GM19468 (cell line): ENCODE measurements around the gene MYOD1.

ENCODE experiments used
- ATAC-seq: cut with Tn5 transposase; IDR thresholded peaks from one replicate; pipeline ENCODE4 v1.9.1; 2021; ENCODE audit warnings: mild to moderate bottlenecking, moderate library complexity, moderate number of reproducible peaks; ENCODE audit not compliant: unreplicated experiment; ENCODE audit errors: extremely low read depth

MYOD1 gene

GRCh38 chr11:17746096-17746495 lies 26.7 kb downstream of the MYOD1 start:
- ATAC-seq: no peak

GRCh38 chr11:17747131-17747955 lies 28.0 kb downstream of the MYOD1 start:
- ATAC-seq: no peak

- ATAC-seq: no peak
Observed at GRCh38 chr11:17748044-17748443, 28.7 kb downstream of the MYOD1 start.

- no peak for ATAC-seq
Observed at GRCh38 chr11:17748761-17749721, 29.7 kb downstream of the MYOD1 start.

- no peak for ATAC-seq
Observed at GRCh38 chr11:17750013-17750800, 30.8 kb downstream of the MYOD1 start.

GRCh38 chr11:17750801-17751165 lies 31.4 kb downstream of the MYOD1 start:
- no peak for ATAC-seq

- no peak for ATAC-seq
Observed at GRCh38 chr11:17751558-17751957, 32.2 kb downstream of the MYOD1 start.

- no peak for ATAC-seq
Observed at GRCh38 chr11:17752144-17752543, 32.8 kb downstream of the MYOD1 start.

GRCh38 chr11:17753153-17753552 lies 33.8 kb downstream of the MYOD1 start:
- no peak for ATAC-seq

GRCh38 chr11:17753641-17754040 lies 34.3 kb downstream of the MYOD1 start:
- no peak for ATAC-seq

GRCh38 chr11:17755891-17756290 lies 36.5 kb downstream of the MYOD1 start:
- no peak for ATAC-seq

- ATAC-seq: peak; percentile 45
Observed at GRCh38 chr11:17760102-17761029, 41.0 kb downstream of the MYOD1 start.

- ATAC-seq: no peak
Observed at GRCh38 chr11:17762309-17762974, 43.1 kb downstream of the MYOD1 start.

- no peak for ATAC-seq
Observed at GRCh38 chr11:17763244-17763643, 43.9 kb downstream of the MYOD1 start.

GRCh38 chr11:17763703-17764102 lies 44.3 kb downstream of the MYOD1 start:
- no peak for ATAC-seq

- ATAC-seq: no peak
Observed at GRCh38 chr11:17764446-17765218, 45.3 kb downstream of the MYOD1 start.

- no peak for ATAC-seq
Observed at GRCh38 chr11:17765356-17766072, 46.1 kb downstream of the MYOD1 start.

- no peak for ATAC-seq
Observed at GRCh38 chr11:17766073-17766359, 46.6 kb downstream of the MYOD1 start.
